Stimulated activated naive CD8-positive, alpha-beta T cell treated with anti-CD3 and anti-CD28 coated beads, Interleukin-15, Interleukin-2, amounts not matched to agents 100 ng/mL and 50 ng/mL, for 24 hours (primary cell): ENCODE results near the gene ACOX2.

ENCODE experiments used
- H3K27ac Mint-ChIP-seq: one replicate; pipeline ENCODE4 v1.8.0; 2021; ENCODE audit warnings: mild to moderate bottlenecking, mixed read lengths
- H3K27me3 Mint-ChIP-seq: one replicate; pipeline ENCODE4 v1.8.0; 2021; ENCODE audit warnings: mixed read lengths
- H3K36me3 Mint-ChIP-seq: one replicate; pipeline ENCODE4 v1.8.0; 2021; ENCODE audit warnings: low read depth, mixed read lengths
- H3K4me1 Mint-ChIP-seq: one replicate; pipeline ENCODE4 v1.8.0; 2021; ENCODE audit warnings: low read depth, mixed read lengths
- H3K4me3 Mint-ChIP-seq: one replicate; pipeline ENCODE4 v1.8.0; 2021; ENCODE audit warnings: mild to moderate bottlenecking, mixed read lengths
- H3K9me3 Mint-ChIP-seq: one replicate; pipeline ENCODE4 v1.8.0; 2021; ENCODE audit warnings: mixed read lengths

The ACOX2 gene

GRCh38 chr3:58557491-58557890, 20.5 kb upstream of the ACOX2 start:
- Mint-ChIP-seq H3K27me3 (peaks cover 6% of the 10 kb centered on the region), H3K36me3 (no peaks in the 10 kb centered on the region), H3K9me3 (no peaks in the 10 kb centered on the region), H3K27ac (no peak overlapping the region), H3K4me1 (no peaks in the 10 kb centered on the region), H3K4me3 (no peak overlapping the region)

- no peaks in the 10 kb centered on the region for H3K36me3 Mint-ChIP-seq
- H3K27ac Mint-ChIP-seq = no peak overlapping the region
- peaks cover 6% of the 10 kb centered on the region for H3K27me3 Mint-ChIP-seq
- H3K4me1 Mint-ChIP-seq = no peaks in the 10 kb centered on the region
- no peaks in the 10 kb centered on the region for H3K9me3 Mint-ChIP-seq
- no peak overlapping the region for H3K4me3 Mint-ChIP-seq
Observed at GRCh38 chr3:58556761-58557221, 19.8 kb upstream of the ACOX2 start.

GRCh38 chr3:58556001-58556400, 19.0 kb upstream of the ACOX2 start:
- no peak overlapping the region for H3K27ac Mint-ChIP-seq
- peaks cover 5% of the 10 kb centered on the region for H3K9me3 Mint-ChIP-seq
- H3K27me3 Mint-ChIP-seq = peaks cover 6% of the 10 kb centered on the region
- H3K36me3 Mint-ChIP-seq = peaks cover 4% of the 10 kb centered on the region
- no peak overlapping the region for H3K4me3 Mint-ChIP-seq
- no peaks in the 10 kb centered on the region for H3K4me1 Mint-ChIP-seq

GRCh38 chr3:58555203-58555602, 18.2 kb upstream of the ACOX2 start:
- no peaks in the 10 kb centered on the region for H3K4me1 Mint-ChIP-seq
- H3K9me3 Mint-ChIP-seq = peaks cover 5% of the 10 kb centered on the region
- H3K27ac Mint-ChIP-seq = no peak overlapping the region
- H3K4me3 Mint-ChIP-seq = no peak overlapping the region
- H3K36me3 Mint-ChIP-seq = peaks cover 4% of the 10 kb centered on the region
- peaks cover 6% of the 10 kb centered on the region for H3K27me3 Mint-ChIP-seq

DNA sequence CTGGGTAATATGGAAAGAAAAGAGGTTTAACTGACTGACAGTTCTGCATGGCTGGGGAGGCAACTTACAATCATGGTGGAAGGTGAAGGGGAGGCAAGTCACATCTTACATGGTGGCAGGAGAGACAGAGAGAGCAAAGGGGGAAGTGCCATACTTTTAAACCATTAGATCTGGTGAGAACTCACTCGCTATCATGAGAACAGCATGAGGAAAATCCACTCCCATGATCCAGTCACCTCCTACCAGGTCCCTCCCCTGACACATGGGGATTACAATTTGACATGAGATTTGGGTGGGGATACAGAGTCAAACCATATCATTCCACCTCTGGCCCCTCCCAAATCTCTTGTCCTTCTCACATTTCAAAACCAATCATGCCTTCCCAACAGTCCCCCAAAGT, 16.0 kb upstream of the ACOX2 start:
- H3K27me3 Mint-ChIP-seq = peaks cover 6% of the 10 kb centered on the region
- peaks cover 5% of the 10 kb centered on the region for H3K9me3 Mint-ChIP-seq
- no peak overlapping the region for H3K4me3 Mint-ChIP-seq
- H3K27ac Mint-ChIP-seq = no peak overlapping the region
- peaks cover 4% of the 10 kb centered on the region for H3K36me3 Mint-ChIP-seq
- H3K4me1 Mint-ChIP-seq = no peaks in the 10 kb centered on the region

GRCh38 chr3:58551636-58552180, 14.7 kb upstream of the ACOX2 start:
- no peak overlapping the region for H3K4me3 Mint-ChIP-seq
- peaks cover 4% of the 10 kb centered on the region for H3K36me3 Mint-ChIP-seq
- peaks cover 6% of the 10 kb centered on the region for H3K27me3 Mint-ChIP-seq
- H3K27ac Mint-ChIP-seq = no peak overlapping the region
- H3K4me1 Mint-ChIP-seq = no peaks in the 10 kb centered on the region
- peaks cover 5% of the 10 kb centered on the region for H3K9me3 Mint-ChIP-seq

GRCh38 chr3:58544541-58544940, 7.6 kb upstream of the ACOX2 start:
- Mint-ChIP-seq H3K9me3 (no peaks in the 10 kb centered on the region), H3K27me3 (no peaks in the 10 kb centered on the region), H3K27ac (no peak overlapping the region), H3K4me3 (no peak overlapping the region), H3K36me3 (no peaks in the 10 kb centered on the region), H3K4me1 (no peaks in the 10 kb centered on the region)

- H3K27ac Mint-ChIP-seq = no peak overlapping the region
- H3K9me3 Mint-ChIP-seq = no peaks in the 10 kb centered on the region
- no peaks in the 10 kb centered on the region for H3K36me3 Mint-ChIP-seq
Observed at GRCh38 chr3:58540176-58540858, 3.3 kb upstream of the ACOX2 start.

GRCh38 chr3:58539626-58540025, 2.6 kb upstream of the ACOX2 start:
- H3K4me1 Mint-ChIP-seq = no peaks in the 10 kb centered on the region
- no peak overlapping the region for H3K27ac Mint-ChIP-seq
- no peaks in the 10 kb centered on the region for H3K9me3 Mint-ChIP-seq
- no peak overlapping the region for H3K4me3 Mint-ChIP-seq
- H3K36me3 Mint-ChIP-seq = no peaks in the 10 kb centered on the region
- H3K27me3 Mint-ChIP-seq = no peaks in the 10 kb centered on the region

More at GRCh38 chr3:58540176-58540858, 3.3 kb upstream of the ACOX2 start:
- Mint-ChIP-seq H3K27me3 (no peaks in the 10 kb centered on the region), H3K4me3 (no peak overlapping the region), H3K4me1 (no peaks in the 10 kb centered on the region)

- no peaks in the 10 kb centered on the region for H3K9me3 Mint-ChIP-seq
- peaks cover 6% of the 10 kb centered on the region for H3K4me1 Mint-ChIP-seq
- H3K36me3 Mint-ChIP-seq = no peaks in the 10 kb centered on the region
- H3K27ac Mint-ChIP-seq = no peak overlapping the region
- no peak overlapping the region for H3K4me3 Mint-ChIP-seq
- no peaks in the 10 kb centered on the region for H3K27me3 Mint-ChIP-seq
Observed at GRCh38 chr3:58537412-58538301, 667 bp upstream of the ACOX2 start.

DNA sequence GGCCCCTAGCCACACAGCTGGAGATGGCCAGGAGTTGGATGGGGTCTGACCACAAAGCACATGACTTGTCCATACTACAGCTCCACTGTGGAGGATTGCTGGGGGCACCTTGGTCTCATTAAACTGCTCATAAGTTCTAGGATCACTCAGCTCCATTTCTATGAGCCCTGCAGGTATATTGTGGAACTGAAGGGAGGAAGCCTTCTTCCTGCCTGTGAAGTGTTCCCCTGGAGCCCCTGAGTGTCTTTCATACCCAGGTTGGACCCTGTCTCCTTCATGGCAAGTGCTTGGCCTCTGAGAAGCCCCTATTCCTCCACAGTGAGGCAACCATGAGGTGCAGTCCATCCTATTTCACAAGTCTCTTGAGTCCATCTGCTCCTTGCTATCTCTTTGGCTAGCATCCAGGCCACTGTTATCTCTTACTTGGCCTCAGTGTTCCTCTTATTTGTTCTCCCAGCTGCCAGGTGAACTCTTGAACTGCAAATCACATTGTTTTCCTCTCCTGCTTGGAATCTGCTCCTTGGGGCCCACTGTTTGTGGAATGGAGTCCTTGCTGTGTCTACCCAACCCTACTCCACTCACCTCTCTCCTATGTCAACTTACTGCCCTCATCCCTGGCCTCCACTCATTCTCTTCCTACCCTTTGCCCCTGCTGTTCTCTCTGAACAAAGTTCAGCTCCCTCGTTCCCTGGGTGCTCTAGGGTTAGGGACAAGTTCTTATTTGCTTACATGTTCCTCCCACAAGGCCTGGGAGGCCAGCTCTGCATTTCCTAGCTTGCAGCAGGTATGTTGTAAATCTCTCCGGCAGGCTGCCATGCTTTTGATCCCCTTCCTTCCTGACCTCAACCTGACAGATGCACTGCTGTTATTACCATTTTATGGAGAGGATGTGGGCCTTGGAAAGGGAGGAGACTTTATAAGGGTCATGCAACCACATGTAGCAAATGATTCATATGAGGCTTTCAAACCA, 1.2 kb downstream of the ACOX2 start:
- Mint-ChIP-seq H3K27ac (no peak overlapping the region), H3K36me3 (no peaks in the 10 kb centered on the region)

GRCh38 chr3:58534592-58535494, 2.1 kb downstream of the ACOX2 start:
- peaks cover 14% of the 10 kb centered on the region for H3K4me1 Mint-ChIP-seq
- no peaks in the 10 kb centered on the region for H3K27me3 Mint-ChIP-seq
- H3K36me3 Mint-ChIP-seq = no peaks in the 10 kb centered on the region
- no peak overlapping the region for H3K27ac Mint-ChIP-seq
- H3K9me3 Mint-ChIP-seq = no peaks in the 10 kb centered on the region
- no peak overlapping the region for H3K4me3 Mint-ChIP-seq

More for the DNA sequence above, 1.2 kb downstream of the ACOX2 start:
- Mint-ChIP-seq H3K9me3 (no peaks in the 10 kb centered on the region), H3K27me3 (no peaks in the 10 kb centered on the region), H3K4me1 (peaks cover 14% of the 10 kb centered on the region), H3K4me3 (no peak overlapping the region)

DNA sequence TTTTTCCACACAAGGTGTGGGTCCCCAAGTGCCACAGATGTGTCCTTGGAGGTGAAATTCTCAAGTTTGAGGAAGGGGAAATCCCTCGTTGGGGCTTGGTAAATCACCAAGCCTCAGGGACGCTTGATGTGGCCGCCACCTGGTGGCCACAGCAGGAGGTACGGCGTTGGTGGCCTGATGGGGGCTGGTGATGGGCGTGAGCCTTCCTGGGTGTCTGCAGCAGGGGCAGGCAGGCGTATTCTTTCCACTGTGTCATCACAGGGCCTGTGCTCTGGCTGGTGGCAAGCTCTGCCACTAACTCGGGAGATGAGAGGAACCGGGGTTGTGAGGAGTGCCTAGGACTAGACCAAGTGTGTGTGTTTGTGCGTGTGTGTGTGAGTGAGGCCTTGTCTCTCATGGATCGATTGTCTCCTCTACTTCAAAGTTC, 4.2 kb downstream of the ACOX2 start:
- Mint-ChIP-seq H3K4me1 (peaks cover 14% of the 10 kb centered on the region), H3K27ac (peak overlapping the region; percentile 88), H3K27me3 (no peaks in the 10 kb centered on the region), H3K36me3 (no peaks in the 10 kb centered on the region), H3K4me3 (no peak overlapping the region), H3K9me3 (no peaks in the 10 kb centered on the region)
